CD4-positive, alpha-beta T cell treated with Interleukin-17A for 4 hours (primary cell): ENCODE data around the gene SLC2A5.

Source experiments
- DNase-seq: peaks from one replicate; pipeline ENCODE4 v3.0.0-alpha.2; 2020; ENCODE audit warnings: mixed read lengths

Gene SLC2A5

DNA sequence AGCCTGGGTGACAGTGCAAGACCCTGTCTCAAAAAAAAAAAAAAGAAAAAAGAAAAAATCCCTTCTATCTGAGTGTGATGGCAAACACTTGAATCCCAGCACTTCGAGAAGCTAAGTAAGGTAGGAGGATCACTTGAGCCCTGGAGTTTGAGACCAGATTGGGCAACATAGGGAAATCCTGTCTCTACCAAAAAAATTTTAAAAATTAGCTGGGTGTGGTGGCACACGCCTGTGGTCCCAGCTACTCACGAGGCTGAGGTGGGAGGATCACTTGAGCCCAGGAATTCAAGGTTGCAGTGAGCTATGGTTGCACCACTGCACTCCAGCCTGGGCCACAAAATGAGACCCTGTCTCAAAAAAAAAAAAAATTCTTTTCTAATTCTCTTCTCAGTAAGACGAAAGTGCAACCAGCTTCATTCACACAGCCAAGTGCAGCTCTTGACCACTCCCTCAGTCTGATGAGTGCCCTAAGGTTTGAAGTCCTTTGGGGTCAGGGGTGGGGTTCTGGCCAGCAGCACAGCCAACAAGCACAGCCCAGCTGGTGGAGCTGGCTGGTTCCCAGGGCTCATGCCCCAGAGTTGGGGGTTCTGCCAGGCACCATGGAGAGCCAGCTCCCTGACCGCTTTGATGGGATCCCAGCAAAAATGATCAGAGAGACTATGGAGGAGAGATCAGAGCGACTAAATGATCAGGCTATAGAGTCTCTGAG lies 8.0 kb downstream of the SLC2A5 start:
- no peak for DNase-seq

- DNase-seq = no peak
These were observed 9.3 kb downstream of the SLC2A5 start for GRCh38 chr1:9059891-9060744.

DNA sequence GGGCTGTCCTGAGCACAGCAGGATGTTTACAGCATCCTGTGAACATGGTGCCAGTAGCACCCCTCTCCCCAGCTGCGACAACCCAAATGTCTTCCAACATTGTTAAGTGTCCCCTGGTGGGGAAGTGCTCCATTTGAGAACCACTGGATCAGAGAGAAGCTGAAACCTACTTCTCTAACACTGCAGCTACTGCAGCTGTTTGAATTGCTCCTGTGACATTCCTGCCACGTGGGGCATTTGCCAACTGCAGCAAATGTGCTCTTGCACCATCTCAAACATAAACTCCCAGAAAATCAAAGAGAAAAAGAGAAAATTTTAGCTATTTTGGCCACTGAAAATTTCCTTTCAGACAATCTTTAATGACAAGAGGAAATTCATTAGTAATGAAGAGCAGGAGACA lies 11.0 kb downstream of the SLC2A5 start:
- no peak for DNase-seq

- no peak for DNase-seq
These were observed 11.6 kb downstream of the SLC2A5 start for GRCh38 chr1:9057851-9058250.

- no peak for DNase-seq
These were observed 17.0 kb downstream of the SLC2A5 start for GRCh38 chr1:9052272-9053049.

DNA sequence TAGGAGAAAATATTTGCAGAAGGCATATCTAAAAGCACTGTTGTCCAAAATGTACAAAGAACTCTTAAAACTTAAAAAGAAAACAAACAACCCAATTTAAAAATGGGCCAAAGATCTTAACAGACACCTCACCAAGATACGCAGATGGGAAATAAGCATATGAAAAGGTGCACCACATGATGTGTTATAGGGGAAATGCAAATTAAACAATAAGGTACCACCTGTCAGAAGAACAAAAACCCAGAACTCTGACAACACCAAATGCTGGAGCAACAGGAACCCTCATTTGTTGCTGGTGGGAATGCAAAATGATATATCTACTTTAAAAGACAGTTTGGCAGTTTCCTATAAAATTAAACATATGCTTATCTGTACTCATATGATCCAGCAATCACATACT lies 18.1 kb downstream of the SLC2A5 start:
- no peak for DNase-seq

DNA sequence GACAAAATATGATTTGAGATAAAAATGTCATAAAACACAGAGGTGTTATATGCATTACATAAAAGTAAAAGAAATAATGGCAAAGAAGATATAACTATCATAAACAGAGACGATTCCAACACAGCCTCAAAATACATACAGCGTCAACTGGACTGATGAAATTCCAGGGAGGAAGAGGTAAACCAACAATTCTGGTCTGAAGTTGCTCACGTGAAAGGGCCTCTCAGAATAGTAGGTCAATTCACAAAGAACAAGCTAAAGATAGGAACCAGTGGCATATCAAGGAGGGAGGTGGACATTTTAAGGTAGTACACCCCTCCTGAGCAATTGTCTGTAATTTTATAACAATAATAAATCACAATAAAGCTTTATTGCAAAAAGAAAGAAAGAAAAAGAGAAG lies 18.6 kb downstream of the SLC2A5 start:
- DNase-seq = no peak

- no peak for DNase-seq
These were observed 20.9 kb downstream of the SLC2A5 start for GRCh38 chr1:9048551-9048950.

DNA sequence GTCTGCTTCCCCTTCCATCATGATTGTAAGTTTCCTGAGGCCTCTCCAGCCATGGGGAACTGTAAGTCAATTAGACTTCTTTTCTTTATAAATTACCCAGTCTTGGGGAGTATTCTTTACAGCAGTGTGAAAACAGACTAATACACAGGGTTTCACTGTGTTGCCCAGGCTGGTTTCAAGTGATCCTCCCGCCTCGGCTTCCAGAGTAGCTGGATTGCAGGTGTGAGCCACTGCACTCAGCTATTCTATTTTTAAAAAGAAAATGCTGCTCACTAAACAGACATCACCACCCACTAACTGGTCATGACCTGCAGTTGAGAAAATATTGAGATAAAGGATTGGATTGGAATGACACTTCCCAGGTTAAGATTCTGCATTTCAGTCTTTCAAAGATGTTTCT lies 22.4 kb downstream of the SLC2A5 start:
- no peak for DNase-seq

DNA sequence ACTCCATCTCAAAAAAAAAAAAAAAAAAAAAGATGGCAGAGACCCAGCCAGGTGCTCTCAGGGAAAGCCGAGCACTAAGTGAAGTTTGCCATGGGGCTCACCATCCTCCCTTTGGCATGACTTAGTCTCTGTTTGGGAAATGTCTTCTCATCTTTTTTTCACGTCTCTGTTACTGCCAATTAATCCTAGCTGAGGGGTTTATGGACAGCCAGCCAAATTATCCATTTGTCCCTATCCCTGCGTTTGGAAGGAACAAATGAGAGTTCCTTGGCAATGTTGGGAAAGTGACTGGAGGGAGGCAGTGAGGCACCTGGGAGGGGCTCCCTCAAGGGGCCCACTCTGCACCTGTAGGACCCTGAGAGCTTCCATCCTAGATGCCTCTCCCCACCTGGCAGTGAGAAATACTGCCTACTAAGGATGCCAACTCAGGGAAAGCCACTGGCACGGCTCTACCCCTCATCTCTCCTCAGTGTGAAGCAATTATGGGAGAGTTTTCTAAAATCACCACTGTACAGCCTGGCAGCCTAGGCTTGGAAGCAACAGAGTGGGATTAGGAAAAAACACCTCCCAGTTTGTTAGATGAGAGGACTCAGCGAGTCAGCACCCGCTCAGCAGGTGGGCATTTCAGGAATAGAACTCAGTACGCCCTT lies 23.4 kb downstream of the SLC2A5 start:
- DNase-seq = no peak

- no peak for DNase-seq
These were observed 25.2 kb downstream of the SLC2A5 start for GRCh38 chr1:9044236-9044635.

DNA sequence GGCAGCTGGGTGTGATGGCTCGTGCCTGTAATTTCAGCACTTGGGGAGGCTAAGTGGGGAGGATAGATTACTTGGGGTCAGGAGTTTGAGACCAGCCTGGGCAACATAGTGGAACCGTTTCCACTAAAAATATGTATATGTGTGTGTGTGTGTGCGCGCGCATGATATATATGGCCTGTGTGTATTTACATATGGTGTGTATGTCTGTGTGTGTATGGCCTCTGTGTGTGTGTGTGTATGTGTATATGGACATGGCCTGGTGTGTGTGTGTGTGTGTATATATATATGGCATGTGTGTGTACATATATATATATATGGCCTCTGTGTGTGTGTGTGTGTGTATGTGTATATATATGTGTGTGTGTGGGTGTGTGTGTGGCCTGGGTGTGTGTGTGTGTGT lies 27.2 kb downstream of the SLC2A5 start:
- no peak for DNase-seq

DNA sequence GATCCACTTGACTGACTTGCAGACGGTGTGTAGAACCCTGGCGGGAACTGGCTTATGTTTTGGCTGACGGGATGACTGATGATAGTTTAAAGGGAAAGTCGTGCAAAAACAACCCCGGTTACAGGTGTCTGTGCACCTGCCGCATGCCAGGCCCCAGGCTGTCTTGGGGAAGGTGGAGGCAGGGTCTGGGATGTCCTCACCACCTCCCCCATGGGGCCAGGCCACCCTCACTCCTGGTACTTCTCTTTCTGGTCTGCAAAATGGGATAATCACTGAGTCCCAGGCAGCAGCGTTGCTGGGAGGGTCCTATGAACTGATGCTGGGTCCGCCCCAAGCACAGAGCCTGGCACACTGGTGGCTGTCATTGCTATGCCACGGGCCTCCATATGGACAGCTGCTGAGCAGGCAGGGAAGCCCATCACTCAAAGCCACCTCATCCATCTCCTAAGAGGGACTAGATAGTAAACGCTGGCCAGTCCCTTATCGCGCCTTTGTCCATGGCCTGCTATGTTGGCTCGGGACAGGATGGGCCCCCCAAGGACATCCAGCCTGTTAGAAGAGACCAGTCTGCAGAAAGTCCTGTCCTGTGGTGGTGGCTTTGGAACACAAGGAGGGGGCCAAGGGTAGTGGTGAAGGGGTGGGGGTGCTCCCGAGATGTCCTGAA lies 28.2 kb downstream of the SLC2A5 start:
- DNase-seq = no peak

- no peak for DNase-seq
These were observed 28.8 kb downstream of the SLC2A5 start for GRCh38 chr1:9040659-9041030.

- no peak for DNase-seq
These were observed 29.4 kb downstream of the SLC2A5 start for GRCh38 chr1:9039761-9040658.

GRCh38 chr1:9038881-9039760 lies 30.3 kb downstream of the SLC2A5 start:
- DNase-seq = no peak

DNA sequence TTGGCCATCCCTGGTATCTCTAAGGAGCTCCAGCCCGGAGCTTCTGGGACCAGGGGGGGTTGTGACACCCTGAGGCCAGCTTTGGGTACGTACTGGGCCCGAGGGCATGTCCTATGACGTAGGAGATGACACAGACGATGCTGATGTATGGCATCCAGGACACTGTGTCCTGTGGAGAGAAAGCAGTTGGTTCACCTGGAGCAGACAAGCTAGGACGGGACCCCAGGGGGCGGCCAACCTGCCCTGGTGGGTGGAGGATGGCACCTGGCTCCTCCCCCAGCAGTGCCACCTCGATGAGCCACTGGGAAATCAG lies 31.1 kb downstream of the SLC2A5 start:
- no peak for DNase-seq

DNA sequence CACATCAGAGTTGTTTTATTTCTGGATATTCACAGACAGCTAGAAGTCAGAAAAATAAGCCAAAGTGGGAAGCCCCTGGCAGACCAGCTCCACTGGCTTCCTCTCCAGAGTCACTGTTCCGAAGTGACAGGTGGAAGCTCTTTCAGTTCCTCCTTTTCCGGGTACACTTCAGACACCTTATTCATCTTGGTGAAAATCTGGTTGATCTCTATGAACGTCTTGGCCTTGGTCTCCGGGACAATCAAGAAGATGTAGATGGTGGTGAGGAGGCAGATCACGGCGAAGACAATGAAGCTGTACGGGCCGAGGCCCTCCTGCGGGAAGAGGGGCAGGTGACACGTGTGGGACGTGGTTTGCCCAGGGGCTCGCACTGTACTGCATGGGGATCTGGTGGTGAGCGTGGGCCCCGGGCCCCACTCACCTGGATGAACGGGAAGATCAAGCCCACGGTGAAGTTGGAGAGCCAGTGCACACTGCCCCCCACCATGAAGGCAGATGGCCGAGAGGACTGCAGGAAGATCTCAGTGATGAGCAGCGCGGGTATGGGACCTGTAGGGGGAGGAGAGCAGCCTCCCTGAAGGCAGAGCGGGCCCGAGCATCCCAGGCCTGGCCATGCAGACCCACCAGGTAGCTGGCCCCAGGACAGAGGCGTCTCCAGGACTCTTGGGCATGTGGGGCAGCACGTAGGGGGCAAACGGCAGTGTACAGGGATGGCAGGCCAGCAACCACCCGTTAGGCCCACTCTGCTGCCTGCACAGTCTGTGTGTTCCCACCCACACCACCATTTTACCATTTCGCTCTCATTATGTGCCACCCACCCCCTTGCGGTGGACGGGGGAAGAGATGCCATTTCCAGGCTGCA lies 31.7 kb downstream of the SLC2A5 start:
- no peak for DNase-seq

DNA sequence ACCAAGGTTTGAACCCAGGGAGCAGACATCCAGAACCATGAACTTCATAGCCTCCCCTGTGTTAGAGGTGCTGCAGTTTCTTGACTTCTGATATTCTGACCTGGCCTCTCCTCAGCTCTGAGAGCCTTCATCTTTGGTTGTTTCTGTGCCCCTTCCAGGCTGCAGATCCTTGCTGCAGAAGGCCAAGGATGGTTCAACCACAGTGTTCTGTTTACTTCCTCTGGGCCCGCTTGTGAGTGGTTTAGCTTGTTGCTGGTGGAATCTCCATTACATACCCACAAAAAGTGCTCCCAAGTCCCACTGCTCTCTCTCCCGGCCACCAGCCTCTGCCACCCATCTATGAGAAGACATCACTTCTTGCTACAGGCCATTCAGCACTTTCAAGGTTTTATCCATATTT lies 34.2 kb downstream of the SLC2A5 start:
- DNase-seq = no peak

DNA sequence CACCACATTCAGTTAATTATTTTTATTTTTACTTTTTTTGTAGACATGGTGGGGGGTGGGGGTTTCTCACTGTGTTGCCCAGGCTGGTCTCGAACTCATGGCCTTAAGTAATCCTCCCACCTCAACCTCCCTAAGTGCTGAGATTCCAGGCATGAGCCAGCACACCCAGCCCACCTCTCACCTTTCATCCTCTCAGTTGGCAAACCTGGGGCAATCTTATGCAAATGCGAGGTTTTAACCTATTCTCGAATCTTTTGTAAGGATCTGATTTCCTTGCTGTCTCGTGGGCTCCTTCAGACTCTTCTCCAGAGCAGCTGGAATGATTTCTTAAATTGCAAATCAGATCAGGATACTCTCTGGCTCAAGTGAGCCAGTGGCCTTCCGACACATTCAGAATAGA lies 36.1 kb downstream of the SLC2A5 start:
- no peak for DNase-seq
